GM21576 (cell line): ENCODE measurements around the gene TYW1B.
"Not testable (repeated sequence)": the region's sequence is repeated elsewhere in the genome, so short reads cannot be mapped to it uniquely, and the experiment has no call there.

Experiments
- ATAC-seq: cut with Tn5 transposase; IDR thresholded peaks from one replicate; pipeline ENCODE4 v1.9.1; 2021; ENCODE audit warnings: mild to moderate bottlenecking, moderate library complexity; ENCODE audit not compliant: unreplicated experiment

Gene TYW1B

DNA sequence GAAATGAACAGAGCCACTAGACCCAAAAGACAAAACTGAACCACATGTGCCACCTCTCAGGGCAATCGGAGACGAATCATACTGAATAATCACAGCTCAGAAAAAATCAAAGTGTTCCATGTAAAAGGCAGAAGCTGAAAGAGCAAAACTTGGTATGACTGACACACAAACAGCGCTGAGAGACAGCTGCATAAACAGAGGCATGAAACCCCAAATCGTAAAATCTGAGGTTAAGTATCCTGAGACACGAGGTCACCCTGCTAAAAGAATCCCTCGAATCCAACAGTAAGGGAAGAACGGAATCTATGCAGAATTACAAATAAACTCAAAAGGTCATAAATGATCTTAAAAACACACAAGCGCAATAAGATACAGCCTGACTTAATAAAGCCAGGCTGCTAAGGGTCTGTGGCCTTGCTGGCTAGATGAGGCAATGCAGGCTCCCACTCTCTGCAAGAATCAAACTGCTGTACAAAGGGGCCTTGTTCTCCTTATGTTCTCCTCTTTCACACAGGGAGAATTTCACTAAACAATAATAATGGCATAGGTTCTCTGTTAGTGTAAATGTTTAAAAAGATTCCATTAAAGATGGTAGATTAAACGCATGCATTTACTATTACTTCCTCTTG, 247.7 kb downstream of the TYW1B start:
- not testable (repeated sequence) for ATAC-seq

DNA sequence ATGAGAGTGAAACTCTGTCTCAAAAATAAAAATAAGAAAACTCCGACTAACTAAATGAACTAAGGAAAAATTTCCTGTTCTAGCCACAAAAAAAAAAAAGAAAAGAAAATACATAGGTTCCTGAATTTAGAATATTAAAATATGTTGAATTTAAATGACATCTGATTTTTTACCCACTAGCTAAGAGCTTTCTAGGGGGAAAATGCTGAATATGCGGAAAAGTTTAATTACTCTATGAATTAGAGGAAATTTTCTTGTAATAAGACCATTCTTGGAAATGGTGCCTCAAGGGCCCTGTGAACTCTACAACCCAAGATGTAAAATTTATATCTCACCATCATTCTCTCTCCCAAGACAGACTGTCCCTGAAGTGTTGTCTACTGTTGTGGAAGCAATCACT, 250.9 kb downstream of the TYW1B start:
- no peak for ATAC-seq

DNA sequence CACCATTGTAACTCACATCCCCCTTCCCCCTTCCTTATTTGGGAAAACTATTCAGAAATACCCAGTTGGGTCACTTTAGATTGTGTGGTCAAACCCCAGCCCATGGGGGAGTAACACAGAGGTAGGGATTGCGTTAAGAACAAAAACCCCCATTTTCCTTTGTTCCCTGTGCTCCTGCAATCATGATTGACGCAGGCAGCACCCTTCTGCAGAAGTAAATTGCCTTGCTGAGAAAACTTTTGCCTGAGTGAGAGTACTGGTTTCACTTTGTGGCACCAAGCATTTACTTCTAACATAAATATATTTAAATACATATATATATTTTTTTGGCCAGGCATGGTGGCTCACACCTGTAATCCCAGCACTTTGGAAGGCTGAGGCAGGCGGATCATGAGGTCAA, 266.0 kb downstream of the TYW1B start:
- not testable (repeated sequence) for ATAC-seq

DNA sequence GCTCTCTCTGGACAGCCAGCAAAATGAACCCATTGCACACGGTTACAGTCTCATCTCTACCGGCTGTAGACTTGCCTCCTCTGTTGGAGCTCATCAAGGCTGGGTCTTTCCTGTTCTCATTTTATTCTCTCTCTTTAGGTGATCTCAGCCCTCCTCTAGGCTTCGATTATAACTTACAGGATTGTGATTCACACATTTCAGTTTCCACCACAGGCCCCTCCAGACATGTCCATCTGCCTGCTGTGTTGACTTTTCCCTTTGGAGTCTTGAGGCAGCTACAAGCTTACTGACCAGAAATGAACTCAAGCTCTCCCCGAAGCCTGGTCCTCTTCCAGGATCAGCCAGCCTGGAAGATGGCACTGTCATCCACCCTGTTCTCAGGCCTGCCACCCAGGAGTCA, 268.5 kb downstream of the TYW1B start:
- not testable (repeated sequence) for ATAC-seq

DNA sequence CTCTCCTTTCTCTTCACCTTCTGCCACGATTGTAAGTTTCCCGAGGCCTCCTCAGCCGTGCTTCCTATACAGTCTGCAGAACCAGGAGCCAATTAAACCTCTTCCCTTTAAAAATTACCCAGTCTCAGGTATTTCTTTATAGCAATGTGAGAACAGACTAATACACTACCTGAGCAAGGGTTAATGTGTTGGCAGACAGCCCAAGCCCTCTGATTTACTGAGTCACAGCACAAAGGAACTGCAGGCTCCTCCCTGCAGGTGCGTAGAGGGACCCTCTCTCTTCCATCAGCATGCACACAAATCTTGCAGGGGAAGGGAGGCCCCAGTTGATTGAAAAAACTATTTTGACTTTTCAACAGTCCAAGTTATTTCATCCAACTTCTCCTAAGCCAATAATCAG, 271.3 kb downstream of the TYW1B start:
- ATAC-seq = not testable (repeated sequence)

DNA sequence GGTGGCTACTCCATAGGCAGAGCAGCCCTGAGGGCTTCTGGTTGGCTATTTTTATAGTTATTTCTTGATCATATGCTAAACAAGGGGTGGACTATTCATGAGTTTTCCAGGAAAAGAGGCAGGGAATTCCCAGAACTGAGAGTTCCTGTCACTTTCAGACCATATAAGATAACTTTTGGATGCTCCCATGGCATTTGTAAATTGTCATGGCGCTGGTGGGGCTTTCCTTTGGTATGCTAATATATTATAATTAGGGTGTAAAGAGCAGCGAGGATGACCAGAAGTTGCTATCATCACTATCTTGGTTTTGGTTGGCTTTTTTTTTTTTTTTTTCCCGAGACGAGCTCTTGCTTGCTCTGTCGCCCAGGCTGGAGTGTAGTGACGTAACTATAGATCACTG, 272.8 kb downstream of the TYW1B start:
- not testable (repeated sequence) for ATAC-seq

DNA sequence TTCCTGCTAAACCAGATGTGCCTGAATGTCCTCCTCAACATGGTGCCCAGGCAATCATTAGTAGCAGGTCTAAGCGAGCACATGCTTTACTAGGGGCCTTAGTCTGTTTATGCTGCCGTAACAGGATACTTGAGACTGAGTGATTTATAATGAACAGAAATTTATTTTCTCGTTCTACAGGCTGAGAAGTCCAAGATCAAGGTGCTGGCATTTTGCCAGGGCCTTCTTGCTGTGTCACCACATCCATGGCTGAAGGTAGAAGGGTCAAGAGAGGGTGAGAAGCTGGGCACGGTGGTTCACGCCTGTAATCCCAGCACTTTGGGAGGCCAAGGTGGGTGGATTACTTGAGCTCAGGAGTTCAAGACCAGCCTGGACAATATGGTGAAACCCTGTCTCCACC, 273.6 kb downstream of the TYW1B start:
- not testable (repeated sequence) for ATAC-seq

DNA sequence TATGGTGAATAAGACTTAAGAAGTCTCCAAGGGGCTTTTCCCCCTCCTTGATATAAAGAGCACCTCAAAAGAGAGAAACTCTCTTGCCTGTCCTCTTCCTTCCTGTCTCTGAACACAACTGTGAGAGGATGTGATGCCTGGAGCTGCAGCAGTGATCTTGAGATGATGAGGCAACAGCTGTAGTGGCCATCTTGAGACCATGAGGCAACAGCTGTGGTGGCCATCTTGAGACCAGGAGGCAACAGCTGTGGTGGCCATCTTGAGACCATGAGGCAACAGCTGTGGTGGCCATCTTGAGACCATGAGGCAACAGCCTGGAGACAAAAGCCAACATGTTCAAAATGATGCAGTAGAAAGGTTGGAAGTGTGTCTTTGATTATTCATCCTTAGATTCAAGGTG, 277.5 kb downstream of the TYW1B start:
- not testable (repeated sequence) for ATAC-seq

DNA sequence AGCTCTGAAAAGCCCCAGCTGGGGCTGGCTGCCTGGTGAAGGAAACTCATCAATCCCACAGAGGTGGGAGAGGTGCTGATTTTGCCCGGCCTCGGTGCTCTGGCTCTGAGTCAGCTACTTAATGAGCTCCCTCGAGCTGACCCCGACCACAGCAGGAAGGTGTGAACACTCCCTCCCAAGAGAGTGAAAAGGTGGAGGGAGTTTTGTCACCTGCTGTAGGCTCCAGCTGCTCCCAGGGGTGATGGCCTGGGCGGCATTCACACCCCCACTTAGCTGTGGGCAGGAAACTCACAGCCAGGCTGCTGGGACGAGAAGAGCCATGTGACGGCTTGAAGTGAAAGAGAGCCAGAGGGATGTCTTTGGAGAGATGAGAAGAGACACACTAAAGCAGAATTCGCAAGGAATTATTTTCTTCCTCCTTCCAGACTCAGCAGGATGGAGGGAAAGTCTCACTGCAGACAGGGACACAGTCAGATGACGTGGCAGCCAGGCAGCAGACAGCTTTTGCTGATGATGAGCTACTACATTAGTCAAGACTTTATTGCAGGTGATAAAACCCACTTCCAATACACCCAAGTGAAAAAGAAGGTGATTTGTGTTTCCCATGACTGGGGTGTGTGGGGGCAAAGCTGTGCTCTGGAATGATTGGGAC, 281.3 kb downstream of the TYW1B start:
- not testable (repeated sequence) for ATAC-seq

DNA sequence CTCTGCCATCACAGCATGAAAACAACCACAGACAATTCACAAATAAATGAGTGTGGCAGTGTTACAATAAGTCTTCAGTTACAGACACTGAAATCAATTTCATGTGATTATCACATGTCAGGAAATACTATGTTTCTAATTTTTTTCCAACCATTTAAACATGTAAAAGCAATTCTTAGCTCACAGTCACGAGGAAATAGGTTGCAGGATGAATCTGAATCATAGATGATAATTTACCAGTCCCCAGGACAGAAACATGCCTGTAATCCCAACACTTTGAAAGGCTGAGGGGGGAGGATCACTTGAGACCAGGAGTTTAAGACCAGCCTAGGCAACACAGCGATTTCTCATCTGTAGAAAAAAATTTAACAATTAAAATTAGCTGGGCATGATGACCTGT, 283.5 kb downstream of the TYW1B start:
- not testable (repeated sequence) for ATAC-seq

DNA sequence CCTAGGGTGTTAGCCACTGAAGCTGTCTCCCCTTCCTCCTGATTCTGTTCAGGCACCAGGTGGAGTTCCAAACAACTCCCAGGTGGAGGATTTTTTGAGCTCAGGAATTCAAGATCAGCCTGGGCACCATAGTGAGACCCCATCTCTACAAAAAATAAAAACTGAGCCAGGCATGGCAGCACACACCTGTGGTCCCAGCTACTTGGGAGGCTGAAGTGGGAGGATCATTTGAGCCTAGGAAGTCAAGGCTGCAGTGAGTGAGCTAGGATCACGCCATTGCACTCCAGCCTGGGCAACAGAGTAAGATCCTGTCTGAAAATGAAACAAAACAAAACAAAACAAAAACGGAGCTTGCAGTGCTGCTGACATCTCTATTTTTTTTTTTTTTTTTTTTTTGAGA, 287.1 kb downstream of the TYW1B start:
- ATAC-seq = no peak

DNA sequence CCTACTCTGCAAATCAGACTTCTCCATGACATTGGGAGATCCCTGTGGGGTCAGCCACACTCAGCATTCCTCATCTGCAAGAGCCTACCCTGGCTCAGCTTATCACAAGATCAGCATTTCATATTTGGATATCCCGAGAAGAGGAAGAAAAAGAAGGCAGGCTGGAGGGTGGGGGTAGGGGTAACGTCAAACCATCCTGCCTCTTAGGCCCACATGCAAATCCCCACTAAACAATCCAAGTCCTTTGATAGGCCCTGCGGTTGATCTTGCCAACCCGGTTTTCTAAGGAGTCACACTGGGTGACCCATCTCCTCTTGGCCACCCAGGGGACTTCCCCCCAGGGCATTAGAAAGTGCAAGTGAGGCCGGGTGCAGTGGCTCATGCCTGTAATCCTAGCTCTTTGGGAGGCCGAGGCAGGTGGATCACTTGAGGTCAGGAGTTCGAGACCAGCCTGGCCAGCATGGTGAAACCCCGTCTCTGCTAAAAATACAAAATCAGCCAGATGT, 287.8 kb downstream of the TYW1B start:
- no peak for ATAC-seq

DNA sequence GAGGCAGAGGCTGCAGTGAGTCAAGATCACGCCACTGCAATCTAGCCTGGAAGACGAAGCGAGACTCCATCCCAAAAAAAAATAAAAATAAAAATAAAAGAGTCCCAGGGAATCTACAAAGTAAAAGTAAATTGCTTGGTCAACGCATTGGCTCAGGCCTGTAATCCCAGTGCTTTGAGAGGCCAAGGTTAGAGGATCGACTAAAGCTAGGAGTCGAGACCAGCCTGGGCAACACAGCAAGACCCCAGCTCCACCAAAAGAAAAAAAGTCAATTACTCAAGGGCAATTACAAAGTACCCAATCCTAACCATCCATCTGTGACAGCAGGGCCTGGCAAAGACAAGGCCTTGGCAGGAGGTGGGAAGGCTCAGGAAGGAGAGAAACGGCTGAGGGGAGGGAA, 288.3 kb downstream of the TYW1B start:
- no peak for ATAC-seq

DNA sequence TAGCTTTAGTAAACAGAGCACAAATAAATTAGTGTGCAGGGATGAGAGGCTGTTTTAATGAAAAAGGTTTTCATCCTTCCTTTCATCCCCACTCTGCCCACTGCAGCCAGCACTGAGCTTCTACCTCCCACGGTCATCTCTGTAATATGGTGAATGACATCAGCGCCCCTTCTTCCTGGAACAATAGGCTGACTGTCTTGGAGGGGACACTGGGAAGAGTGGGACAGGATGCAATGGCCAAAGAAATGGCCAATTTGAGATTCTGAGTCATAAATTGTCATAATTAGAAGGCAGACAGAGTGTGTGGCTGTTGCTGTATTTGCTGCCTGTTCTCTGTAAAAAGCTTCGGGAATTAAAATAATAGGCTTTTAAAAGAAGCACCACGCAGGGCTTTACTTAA, 289.1 kb downstream of the TYW1B start:
- ATAC-seq = no peak

DNA sequence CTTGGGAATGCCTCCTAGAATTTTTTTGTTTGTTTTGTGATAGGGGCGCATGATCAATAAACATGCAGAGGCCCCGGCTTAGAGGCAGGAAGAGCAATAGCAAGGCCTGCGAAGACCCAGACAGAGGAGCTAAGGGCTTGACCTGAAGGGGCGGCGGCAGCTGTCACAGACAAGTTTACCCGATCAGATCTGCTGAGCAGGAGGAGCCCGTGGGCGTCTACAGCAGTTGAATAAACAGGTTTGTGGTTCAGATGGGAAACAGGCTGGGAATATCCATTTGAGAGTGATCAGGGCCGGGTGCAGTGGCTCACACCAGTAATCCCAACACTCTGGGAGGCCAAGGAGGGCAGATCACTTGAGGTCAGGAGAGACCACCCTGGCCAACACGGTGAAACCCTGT, 289.9 kb downstream of the TYW1B start:
- no peak for ATAC-seq

DNA sequence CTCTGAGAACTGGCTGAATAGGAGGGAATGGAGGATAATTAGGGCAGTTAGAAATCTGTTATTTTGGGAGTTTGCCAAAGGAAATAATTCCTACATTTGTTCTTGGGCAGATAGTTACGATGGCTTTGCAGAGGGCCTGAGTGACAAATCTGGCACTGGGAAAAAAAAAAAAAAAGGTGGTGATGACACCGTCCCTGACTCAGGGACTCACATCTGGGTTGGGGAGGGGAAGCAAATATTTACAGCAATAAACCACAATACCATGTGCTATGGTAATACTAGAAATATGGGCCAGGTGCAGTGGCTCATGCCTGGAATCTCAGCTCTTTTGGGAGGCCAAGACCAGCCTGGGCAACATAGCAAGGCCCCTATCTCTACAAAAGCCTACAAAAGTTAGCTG, 292.0 kb downstream of the TYW1B start:
- not testable (repeated sequence) for ATAC-seq

DNA sequence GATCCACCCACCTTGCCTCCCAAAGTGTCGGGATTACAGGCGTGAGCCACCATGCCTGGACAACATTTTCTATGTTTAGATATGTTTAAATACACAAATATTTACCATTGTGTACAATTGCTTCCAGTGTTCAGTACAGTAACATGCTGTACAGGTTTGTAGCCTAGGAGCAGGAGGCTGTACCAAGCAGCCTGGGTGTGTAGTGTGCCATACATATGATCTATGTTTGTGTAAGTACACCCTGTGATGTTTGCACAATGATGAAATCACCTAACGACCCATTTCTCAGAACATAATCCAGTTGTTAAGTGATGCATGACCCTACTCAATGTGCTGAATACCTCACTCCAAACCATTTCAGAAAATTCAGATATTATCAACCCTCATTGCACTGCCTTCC, 297.0 kb downstream of the TYW1B start:
- ATAC-seq = not testable (repeated sequence)
